Measurements from ENCODE around the gene SORT1.
"Not testable (repeated sequence)": the region's sequence is repeated elsewhere in the genome, so short reads cannot be mapped to it uniquely, and the experiment has no call there.

SORT1 gene

DNA sequence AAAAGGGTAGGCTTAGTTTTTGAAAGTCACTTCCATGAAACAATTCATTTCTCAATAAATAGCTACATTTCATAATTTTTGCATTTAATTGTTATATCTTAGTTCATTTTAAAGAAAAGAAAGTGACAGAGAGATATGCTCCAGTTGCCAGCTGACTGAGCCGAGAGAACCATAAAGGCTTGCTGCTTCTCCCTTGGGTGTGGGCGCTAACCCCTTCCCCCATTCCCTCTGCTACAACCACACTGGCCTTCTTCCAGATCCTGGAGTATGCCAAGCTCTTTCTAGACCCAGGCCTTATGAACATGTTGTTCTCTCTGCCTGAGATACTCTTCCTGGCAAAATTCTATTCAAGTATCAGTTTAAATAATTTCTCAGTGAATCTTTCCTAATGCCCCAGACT lies 12.3 kb downstream of the SORT1 start:
- TF ChIP-seq ZFX (IDR thresholded peaks at IDR 0.05) = no peak
- TF ChIP-seq, protein P1, sequence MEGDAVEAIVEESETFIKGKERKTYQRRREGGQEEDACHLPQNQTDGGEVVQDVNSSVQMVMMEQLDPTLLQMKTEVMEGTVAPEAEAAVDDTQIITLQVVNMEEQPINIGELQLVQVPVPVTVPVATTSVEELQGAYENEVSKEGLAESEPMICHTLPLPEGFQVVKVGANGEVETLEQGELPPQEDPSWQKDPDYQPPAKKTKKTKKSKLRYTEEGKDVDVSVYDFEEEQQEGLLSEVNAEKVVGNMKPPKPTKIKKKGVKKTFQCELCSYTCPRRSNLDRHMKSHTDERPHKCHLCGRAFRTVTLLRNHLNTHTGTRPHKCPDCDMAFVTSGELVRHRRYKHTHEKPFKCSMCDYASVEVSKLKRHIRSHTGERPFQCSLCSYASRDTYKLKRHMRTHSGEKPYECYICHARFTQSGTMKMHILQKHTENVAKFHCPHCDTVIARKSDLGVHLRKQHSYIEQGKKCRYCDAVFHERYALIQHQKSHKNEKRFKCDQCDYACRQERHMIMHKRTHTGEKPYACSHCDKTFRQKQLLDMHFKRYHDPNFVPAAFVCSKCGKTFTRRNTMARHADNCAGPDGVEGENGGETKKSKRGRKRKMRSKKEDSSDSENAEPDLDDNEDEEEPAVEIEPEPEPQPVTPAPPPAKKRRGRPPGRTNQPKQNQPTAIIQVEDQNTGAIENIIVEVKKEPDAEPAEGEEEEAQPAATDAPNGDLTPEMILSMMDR (conservative IDR thresholded peaks at IDR 0.05) = no peak
- no peak overlapping the region for H3K27ac ChIP-seq

DNA sequence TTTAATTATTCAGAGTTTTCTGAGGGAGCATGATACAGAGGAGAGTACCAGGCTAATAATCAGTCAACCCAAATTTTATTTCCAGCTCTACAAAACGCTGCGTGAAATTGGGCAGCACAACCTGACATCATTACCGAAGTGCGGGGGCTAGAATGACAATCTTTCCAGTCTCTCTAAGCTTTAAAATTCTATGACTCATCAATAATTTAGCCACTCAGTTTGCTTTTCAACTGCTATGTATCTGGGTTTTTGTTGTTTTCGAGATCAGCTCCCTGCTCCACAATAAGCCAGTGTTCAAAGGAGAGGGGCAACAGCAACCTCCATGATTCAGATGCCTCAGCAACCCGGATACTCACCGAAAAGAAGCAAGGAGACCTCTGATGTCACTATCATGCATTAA lies 13.9 kb downstream of the SORT1 start:
- TF ChIP-seq ZFX (IDR thresholded peaks at IDR 0.05) = no peak
- TF ChIP-seq, protein P1 (conservative IDR thresholded peaks at IDR 0.05) = no peak
- no peak overlapping the region for H3K27ac ChIP-seq

DNA sequence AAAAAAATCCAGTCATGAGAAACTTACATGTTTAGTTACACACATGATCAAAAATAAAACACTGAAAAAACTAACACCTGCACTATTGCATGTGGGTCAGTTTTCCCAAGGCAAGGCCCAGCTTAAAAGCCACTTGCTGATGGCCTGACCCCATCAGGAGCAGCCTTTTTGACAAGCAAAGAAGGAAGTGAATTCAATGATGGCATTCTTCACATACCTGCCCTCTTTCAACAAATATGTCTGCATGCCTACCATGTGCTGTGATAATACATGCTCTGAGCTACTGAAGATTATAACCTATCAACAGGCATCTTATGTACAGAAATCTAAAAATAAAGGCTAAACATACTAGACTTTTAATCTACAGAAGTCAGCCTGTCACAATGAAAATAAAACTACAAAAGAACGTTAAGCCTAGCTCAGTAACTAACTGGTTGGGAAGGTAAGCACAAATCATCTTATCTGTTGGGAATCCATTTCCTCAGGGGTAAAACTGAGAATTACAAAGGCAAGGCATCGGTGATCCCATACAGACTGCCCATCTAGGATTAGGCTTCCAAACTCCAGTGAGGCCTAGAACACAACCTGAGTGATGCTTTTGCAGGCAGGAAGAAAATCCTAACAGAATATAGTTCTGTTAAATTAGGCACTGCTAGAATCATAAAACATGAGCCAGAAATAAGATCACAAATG lies 14.5 kb downstream of the SORT1 start:
- TF ChIP-seq ZFX (IDR thresholded peaks at IDR 0.05) = no peak
- TF ChIP-seq, protein P1 (conservative IDR thresholded peaks at IDR 0.05) = no peak
- no peak overlapping the region for H3K27ac ChIP-seq

DNA sequence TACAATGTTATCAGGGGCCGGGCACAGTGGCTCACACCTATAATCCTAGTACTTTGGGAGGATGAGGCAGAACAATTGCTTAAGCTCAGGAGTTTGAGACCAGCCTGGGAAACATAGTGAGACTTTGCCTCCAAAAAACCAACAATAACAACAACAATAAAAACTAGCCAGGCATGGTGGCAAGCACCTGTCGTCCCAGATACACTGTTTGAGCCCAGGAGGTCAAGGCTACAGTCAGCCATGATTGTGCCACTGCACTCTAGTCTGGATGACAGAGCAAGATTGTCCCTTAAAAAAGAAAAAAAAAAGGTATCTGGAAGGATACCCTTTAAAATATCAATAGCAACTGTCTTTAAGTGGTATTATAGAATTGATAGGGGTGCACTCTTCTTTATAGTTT lies 16.1 kb downstream of the SORT1 start:
- no peak overlapping the region for H3K27ac ChIP-seq
- TF ChIP-seq ZFX (IDR thresholded peaks at IDR 0.05) = no peak
- TF ChIP-seq, protein P1 (conservative IDR thresholded peaks at IDR 0.05) = no peak

DNA sequence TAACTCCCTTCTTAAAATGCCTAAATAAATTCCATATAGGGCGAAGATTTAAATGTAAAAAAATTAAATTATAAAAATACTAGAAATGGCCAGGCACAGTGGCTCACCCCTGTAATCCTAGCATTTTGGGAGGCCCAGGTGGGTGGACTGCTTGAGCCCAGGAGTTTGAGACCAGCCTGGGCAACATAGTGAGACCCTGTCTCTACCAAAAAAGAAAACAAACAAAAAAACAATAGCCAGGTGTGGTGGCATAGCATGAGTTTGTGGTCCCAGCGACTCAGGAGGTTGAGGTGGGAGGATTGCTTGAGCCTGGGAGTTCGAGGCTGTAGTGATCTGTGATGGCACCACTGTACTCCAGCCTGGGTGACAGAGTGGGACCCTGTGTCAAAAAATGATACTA lies 17.8 kb downstream of the SORT1 start:
- TF ChIP-seq, protein P1 (conservative IDR thresholded peaks at IDR 0.05) = no peak
- TF ChIP-seq ZFX (IDR thresholded peaks at IDR 0.05) = no peak
- no peak overlapping the region for H3K27ac ChIP-seq

DNA sequence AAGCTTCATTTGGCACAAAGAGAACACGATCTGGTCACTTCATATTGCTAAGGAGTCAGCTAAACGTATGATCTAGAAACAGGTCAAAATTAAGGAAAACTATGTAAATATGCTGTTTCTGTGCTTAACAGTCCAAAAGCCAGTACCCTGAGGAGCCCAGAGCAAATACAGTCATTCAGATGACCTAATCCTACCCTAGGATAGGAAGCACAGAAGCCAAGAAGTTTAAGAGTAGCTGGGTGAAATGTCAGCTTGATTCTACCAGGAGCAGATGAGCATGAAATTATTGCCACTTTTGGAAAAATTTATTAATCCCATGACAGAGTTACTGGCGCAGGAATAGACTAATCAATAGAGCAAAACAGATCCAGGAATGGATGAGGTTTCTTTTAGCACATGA lies 18.3 kb downstream of the SORT1 start:
- H3K27ac ChIP-seq = no peak overlapping the region
- no peak for TF ChIP-seq ZFX (IDR thresholded peaks at IDR 0.05)
- TF ChIP-seq, protein P1 (conservative IDR thresholded peaks at IDR 0.05) = no peak

DNA sequence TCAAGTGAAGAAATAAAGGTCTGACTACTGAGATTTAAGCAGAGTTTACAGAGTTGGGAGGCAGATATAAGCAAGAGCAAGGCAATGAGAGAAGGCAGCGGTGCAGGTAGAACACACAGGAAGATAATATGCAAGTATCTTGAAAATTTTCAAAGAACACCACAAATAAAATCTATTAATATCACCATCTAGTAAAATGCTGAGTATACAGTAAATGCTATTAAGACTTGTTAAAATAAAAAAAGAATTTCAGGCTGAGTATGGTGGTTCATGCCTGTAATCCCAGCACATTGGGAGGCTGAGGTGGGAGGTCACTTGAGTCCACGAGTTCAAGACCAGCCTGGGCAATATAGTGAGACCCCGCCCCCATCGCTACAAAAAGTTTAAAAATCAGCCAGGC lies 20.0 kb downstream of the SORT1 start:
- no peak overlapping the region for H3K27ac ChIP-seq
- TF ChIP-seq, protein P1 (conservative IDR thresholded peaks at IDR 0.05) = no peak
- no peak for TF ChIP-seq ZFX (IDR thresholded peaks at IDR 0.05)

DNA sequence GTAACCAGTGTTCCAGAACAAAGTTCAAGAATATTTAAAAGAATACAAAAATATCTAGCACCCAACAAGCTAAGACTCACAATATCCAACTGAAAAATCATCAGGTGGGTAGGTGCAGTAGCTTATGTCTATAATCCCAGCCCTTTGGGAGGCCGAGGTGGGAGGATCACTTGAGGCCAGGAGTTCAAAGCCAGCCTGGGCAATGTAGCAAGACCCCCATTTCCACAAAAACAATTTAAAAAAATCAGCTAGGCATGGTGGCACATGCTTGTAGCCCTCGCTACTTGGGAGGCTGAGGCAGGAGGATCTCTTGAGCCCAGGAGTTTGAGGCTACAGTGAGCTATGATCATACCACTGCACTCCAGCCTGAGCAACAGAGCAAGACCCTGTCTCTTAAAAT lies 24.0 kb downstream of the SORT1 start:
- H3K27ac ChIP-seq = not testable (repeated sequence)

All from C4-2B (cell line).